Panc1 (cell line): ENCODE measurements around the gene IL22RA1.

Experiments
- POLR2AphosphoS5 ChIP-seq: IDR thresholded peaks from 2 replicates; pipeline ENCODE4 v1.6.1; 2012; ENCODE audit warnings: mild to moderate bottlenecking, low read depth, low read length, moderate library complexity
- TF ChIP-seq, protein P1 (sequence below): fragments of 450-650 bp; IDR thresholded peaks from 2 replicates; pipeline ENCODE4 v1.5.1; 2017; ENCODE audit warnings: mild to moderate bottlenecking
- TF ChIP-seq, protein P2 (sequence below), 2 experiments: IDR thresholded peaks; 2 replicates each; pipeline ENCODE4 v1.6.1; 2011 to 2012; ENCODE audit warnings: low read depth in 2 of 2, control low read depth in 1 of 2, low read length in 1 of 2, mild to moderate bottlenecking in 1 of 2, moderate library complexity in 1 of 2; ENCODE audit not compliant: insufficient read depth in 1 of 2

- TF ChIP-seq, protein P1, sequence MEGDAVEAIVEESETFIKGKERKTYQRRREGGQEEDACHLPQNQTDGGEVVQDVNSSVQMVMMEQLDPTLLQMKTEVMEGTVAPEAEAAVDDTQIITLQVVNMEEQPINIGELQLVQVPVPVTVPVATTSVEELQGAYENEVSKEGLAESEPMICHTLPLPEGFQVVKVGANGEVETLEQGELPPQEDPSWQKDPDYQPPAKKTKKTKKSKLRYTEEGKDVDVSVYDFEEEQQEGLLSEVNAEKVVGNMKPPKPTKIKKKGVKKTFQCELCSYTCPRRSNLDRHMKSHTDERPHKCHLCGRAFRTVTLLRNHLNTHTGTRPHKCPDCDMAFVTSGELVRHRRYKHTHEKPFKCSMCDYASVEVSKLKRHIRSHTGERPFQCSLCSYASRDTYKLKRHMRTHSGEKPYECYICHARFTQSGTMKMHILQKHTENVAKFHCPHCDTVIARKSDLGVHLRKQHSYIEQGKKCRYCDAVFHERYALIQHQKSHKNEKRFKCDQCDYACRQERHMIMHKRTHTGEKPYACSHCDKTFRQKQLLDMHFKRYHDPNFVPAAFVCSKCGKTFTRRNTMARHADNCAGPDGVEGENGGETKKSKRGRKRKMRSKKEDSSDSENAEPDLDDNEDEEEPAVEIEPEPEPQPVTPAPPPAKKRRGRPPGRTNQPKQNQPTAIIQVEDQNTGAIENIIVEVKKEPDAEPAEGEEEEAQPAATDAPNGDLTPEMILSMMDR = no peak
- no peak for TF ChIP-seq POLR2AphosphoS5
- TF ChIP-seq, protein P2, sequence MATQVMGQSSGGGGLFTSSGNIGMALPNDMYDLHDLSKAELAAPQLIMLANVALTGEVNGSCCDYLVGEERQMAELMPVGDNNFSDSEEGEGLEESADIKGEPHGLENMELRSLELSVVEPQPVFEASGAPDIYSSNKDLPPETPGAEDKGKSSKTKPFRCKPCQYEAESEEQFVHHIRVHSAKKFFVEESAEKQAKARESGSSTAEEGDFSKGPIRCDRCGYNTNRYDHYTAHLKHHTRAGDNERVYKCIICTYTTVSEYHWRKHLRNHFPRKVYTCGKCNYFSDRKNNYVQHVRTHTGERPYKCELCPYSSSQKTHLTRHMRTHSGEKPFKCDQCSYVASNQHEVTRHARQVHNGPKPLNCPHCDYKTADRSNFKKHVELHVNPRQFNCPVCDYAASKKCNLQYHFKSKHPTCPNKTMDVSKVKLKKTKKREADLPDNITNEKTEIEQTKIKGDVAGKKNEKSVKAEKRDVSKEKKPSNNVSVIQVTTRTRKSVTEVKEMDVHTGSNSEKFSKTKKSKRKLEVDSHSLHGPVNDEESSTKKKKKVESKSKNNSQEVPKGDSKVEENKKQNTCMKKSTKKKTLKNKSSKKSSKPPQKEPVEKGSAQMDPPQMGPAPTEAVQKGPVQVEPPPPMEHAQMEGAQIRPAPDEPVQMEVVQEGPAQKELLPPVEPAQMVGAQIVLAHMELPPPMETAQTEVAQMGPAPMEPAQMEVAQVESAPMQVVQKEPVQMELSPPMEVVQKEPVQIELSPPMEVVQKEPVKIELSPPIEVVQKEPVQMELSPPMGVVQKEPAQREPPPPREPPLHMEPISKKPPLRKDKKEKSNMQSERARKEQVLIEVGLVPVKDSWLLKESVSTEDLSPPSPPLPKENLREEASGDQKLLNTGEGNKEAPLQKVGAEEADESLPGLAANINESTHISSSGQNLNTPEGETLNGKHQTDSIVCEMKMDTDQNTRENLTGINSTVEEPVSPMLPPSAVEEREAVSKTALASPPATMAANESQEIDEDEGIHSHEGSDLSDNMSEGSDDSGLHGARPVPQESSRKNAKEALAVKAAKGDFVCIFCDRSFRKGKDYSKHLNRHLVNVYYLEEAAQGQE (IDR thresholded peaks at IDR 0.05; ENCODE audit: insufficient read depth in 1 of 2, low read depth in 2 of 2, low read length in 1 of 2) = no peak
Measured at GRCh38 chr1:24091971-24092482, 50.9 kb downstream of the IL22RA1 start.
